ENCODE data around the gene KDM4B.

Gene KDM4B

GRCh38 chr19:5141850-5142724, 173.2 kb downstream of the KDM4B start:
- no peak for DNase-seq

- DNase-seq = peak; percentile 47
Observed at GRCh38 chr19:5142725-5143097, 173.8 kb downstream of the KDM4B start.

DNA sequence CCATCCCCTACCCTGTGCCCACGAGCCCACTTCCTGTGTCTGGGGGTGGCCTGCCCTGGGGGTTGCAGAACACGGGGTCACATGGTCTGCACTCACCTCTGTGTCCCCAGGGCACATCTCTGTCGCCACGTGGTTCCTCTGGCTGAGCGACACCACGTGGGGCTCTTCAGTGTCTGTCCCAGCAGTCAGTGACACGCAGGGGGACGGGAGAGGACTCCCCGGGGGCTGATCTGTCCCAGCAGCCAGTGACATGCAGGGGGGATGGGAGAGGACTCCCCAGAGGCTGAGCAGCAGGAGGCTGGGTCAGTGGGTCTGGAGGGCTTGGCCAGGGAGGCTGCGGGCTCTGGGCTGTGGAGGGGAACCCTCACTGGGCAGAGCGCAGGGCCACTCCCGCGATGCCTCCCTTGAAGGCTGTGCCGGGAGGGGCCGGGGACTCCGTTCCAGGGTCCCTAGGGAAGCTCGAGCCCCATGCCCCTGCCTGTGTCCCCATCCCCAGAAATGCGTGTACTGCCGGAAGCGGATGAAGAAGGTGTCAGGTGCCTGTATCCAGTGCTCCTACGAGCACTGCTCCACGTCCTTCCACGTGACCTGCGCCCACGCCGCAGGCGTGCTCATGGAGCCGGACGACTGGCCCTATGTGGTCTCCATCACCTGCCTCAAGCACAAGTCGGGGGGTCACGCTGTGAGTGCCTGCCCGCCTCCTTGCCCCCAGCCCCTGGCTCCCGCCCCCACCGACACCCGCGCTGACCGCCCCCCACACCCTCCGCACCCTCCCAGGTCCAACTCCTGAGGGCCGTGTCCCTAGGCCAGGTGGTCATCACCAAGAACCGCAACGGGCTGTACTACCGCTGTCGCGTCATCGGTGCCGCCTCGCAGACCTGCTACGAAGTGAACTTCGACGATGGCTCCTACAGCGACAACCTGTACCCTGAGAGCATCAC, 174.8 kb downstream of the KDM4B start:
- no peak for DNase-seq

- no peak for DNase-seq
Observed at GRCh38 chr19:5144545-5145179, 175.7 kb downstream of the KDM4B start.

GRCh38 chr19:5145521-5146511, 176.9 kb downstream of the KDM4B start:
- DNase-seq = no peak

DNA sequence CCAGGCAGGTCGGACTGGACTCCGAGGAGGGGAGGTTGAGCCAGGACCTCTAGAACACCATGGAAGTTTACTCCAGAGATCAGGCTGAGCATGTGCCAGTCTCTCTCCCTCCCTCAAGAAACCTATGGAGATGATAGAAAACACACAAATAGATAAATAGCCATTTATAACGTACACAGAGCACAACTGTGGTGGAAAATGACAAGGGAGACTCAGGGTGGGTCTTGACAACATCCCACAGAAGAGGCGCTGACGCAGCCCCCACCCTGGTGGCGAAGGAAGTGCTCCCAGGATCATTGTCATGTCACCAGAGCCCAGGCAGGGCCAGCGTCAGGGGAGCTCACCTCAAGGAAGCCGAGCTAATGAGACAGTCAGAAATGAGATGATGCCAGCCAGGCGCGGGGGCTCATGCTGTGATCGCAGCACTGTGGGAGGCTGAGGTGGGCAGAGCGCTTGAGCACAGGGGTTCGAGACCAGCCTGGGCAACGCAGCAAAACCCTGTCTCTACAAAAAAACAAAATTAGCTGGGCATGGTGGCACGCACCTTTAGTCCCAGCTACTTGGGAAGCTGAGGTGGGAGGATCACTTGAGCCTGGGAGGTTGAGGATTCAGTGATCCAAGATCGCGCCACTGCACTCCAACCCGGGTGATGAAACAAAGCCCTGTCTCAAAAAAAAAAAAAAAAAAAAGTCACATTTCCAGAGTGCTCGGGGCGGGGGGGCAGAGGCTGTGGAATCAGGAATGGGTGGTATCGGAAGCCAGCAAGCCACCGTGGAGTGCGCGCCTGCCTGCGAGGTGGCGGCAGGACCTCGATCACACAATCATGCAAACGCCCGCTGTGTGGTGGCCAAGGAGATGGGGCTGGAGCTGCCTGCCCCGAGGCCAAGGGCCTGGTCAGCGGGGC, 178.4 kb downstream of the KDM4B start:
- no peak for DNase-seq

- no peak for DNase-seq
Observed at GRCh38 chr19:5147978-5148793, 179.3 kb downstream of the KDM4B start.

GRCh38 chr19:5148794-5149190, 179.9 kb downstream of the KDM4B start:
- no peak for DNase-seq

GRCh38 chr19:5149508-5149907, 180.6 kb downstream of the KDM4B start:
- DNase-seq = no peak

- DNase-seq = no peak
Observed at GRCh38 chr19:5149932-5150901, 181.3 kb downstream of the KDM4B start.

GRCh38 chr19:5150902-5151741, 182.2 kb downstream of the KDM4B start:
- DNase-seq = no peak

DNA sequence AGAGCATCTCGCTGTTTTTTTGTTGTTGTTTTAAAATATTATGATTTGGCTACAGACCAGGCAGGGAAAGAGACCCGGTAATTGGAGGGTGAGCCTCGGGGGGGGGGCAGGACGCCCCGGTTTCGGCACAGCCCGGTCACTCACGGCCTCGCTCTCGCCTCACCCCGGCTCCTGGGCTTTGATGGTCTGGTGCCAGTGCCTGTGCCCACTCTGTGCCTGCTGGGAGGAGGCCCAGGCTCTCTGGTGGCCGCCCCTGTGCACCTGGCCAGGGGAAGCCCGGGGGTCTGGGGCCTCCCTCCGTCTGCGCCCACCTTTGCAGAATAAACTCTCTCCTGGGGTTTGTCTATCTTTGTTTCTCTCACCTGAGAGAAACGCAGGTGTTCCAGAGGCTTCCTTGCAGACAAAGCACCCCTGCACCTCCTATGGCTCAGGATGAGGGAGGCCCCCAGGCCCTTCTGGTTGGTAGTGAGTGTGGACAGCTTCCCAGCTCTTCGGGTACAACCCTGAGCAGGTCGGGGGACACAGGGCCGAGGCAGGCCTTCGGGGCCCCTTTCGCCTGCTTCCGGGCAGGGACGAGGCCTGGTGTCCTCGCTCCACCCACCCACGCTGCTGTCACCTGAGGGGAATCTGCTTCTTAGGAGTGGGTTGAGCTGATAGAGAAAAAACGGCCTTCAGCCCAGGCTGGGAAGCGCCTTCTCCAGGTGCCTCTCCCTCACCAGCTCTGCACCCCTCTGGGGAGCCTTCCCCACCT, 183.3 kb downstream of the KDM4B start:
- DNase-seq = no peak

DNA sequence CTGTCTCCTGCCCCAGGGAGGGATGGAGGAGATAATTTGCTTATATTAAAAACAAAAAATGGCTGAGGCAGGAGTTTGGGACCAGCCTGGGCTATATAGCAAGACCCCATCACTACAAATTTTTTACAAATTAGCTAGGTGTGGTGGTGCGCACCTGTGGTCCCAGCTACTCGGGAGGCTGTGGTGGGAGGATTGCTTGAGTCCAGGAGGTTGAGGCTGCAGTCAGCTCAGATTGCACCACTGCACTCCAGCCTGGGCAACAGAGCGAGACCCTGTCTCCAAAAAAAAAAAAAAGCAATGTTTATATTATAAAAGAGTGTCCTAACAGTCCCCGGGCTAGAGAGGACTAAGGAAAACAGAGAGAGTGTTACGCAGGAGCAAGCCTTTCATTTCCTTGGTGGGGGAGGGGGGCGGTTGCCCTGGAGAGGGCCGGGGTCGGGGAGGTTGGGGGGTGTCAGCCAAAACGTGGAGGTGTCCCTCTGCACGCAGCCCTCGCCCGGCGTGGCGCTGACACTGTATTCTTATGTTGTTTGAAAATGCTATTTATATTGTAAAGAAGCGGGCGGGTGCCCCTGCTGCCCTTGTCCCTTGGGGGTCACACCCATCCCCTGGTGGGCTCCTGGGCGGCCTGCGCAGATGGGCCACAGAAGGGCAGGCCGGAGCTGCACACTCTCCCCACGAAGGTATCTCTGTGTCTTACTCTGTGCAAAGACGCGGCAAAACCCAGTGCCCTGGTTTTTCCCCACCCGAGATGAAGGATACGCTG, 184.0 kb downstream of the KDM4B start:
- DNase-seq = no peak

DNA sequence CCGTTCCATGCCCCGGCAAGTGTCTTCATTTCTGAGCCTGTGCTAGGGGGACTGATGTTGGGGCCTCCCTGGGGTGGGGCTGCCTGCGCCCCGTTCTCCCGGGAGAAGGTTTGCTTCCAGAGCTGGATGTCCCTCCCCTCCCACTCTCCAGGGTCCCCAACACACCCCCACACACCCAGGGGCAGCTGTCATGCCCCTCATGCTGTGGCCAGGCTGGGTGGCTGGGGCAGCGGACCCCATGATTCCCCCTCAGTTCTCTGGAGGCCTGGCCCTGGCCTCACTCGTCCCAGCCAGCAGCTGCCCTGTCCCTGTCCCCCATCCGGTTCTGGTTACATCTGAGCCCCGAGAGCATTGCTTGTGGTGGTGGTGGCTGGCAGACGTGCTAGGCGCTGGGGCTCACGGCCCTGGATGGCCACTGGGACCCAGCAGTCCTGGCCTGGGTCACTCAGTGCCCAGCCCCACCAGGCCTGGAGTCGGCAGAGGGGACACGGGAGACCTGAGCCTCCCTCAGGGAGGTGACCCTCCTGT, 184.8 kb downstream of the KDM4B start:
- DNase-seq = no peak

- DNase-seq = no peak
Observed at GRCh38 chr19:5154129-5154798, 185.4 kb downstream of the KDM4B start.

Measured in NCI-H1092 (cell line).